SH-SY5Y (cell line): Measurements from ENCODE around the gene GMDS.

Experiments used
- GATA2 ChIP-seq: IDR thresholded peaks from 2 replicates; pipeline ENCODE4 v1.6.1; 2011; ENCODE audit warnings: mild to moderate bottlenecking, low read depth, low read length
- GATA3 ChIP-seq: IDR thresholded peaks from 2 replicates; pipeline ENCODE4 v1.6.1; 2011; ENCODE audit warnings: low read depth, mild to moderate bottlenecking, low read length, moderate library complexity

The GMDS gene

GRCh38 chr6:1815827-1816452 is 429.5 kb downstream of the GMDS start:
- TF ChIP-seq GATA2: no peak
- TF ChIP-seq GATA3: no peak

- TF ChIP-seq GATA2 (no peak), GATA3 (no peak)
These were observed 431.1 kb downstream of the GMDS start for GRCh38 chr6:1814279-1814678.

GRCh38 chr6:1812487-1812886 is 432.9 kb downstream of the GMDS start:
- TF ChIP-seq GATA3 (no peak), GATA2 (no peak)

- no peak for TF ChIP-seq GATA3
These were observed 433.4 kb downstream of the GMDS start for GRCh38 chr6:1812034-1812433.

- TF ChIP-seq GATA2 (no peak), GATA3 (no peak)
These were observed 434.5 kb downstream of the GMDS start for GRCh38 chr6:1810880-1811279.

GRCh38 chr6:1809291-1809988 is 436.0 kb downstream of the GMDS start:
- TF ChIP-seq GATA3 (no peak), GATA2 (no peak)

GRCh38 chr6:1806935-1807334 is 438.5 kb downstream of the GMDS start:
- TF ChIP-seq GATA2: no peak
- no peak for TF ChIP-seq GATA3

GRCh38 chr6:1802491-1803395 is 442.7 kb downstream of the GMDS start:
- TF ChIP-seq GATA2 (peak; percentile 96), GATA3 (peak; percentile 93)

GRCh38 chr6:1801401-1801800 is 444.0 kb downstream of the GMDS start:
- TF ChIP-seq GATA3 (no peak), GATA2 (no peak)

GRCh38 chr6:1800845-1801244 is 444.6 kb downstream of the GMDS start:
- no peak for TF ChIP-seq GATA2
- no peak for TF ChIP-seq GATA3

GRCh38 chr6:1798965-1799325 is 446.5 kb downstream of the GMDS start:
- TF ChIP-seq GATA2 (no peak), GATA3 (no peak)

- TF ChIP-seq GATA3 (no peak), GATA2 (no peak)
These were observed 447.0 kb downstream of the GMDS start for GRCh38 chr6:1798303-1798964.

- TF ChIP-seq GATA3: no peak
- TF ChIP-seq GATA2: no peak
These were observed 447.6 kb downstream of the GMDS start for GRCh38 chr6:1797801-1798200.

GRCh38 chr6:1796706-1797529 is 448.5 kb downstream of the GMDS start:
- no peak for TF ChIP-seq GATA2
- no peak for TF ChIP-seq GATA3
